Measurements from ENCODE around the gene CCDC85B. TPM values are rescaled to one million over a fixed set of nuclear protein-coding genes. Genes with fewer than 3 reads are reported as not detected.

The CCDC85B gene
- total RNA-seq, 3 donors from 2014 or later (not counting 1 experiment from before 2014, with no cell fraction given): 22.6 to 36.1 (median 24.1) TPM

GRCh38 chr11:65884716-65885092 lies 5.8 kb upstream of the CCDC85B start:
- ATAC-seq (peak; percentile 48 to 63 (median 56)), DNase-seq (peak; percentile 82 to 92)
- Mint-ChIP-seq H3K27ac (peak overlapping the region; percentile 83 to 84), H3K9me3 (no peaks in the 10 kb centered on the region), H3K36me3 (no peaks in the 10 kb centered on the region), H3K4me1 (peaks cover 57 to 79% of the 10 kb centered on the region in 2 donors), H3K27me3 (ENCODE audit: low read depth in 2 of 2) (no peaks in the 10 kb centered on the region), H3K4me3 (peak overlapping the region; percentile 59)
- TF ChIP-seq CTCF (IDR thresholded peaks at IDR 0.05): peak; percentile 99
- Histone ChIP-seq H3K27me3 (ENCODE audit: control insufficient read depth, insufficient read depth, low read length) (no peaks in the 10 kb centered on the region), H3K27ac (ENCODE audit: low read length) (peak overlapping the region; percentile 20), H3K4me1 (ENCODE audit: control insufficient read depth, insufficient read depth, low read length) (peaks cover 76% of the 10 kb centered on the region), H3K4me3 (ENCODE audit: low read length) (no peak overlapping the region), H3K36me3 (ENCODE audit: control insufficient read depth, insufficient read depth, low read length) (peaks cover 34% of the 10 kb centered on the region), H3K9me3 (ENCODE audit: control insufficient read depth, insufficient read depth, low read length) (no peaks in the 10 kb centered on the region)
- WGBS (ENCODE audit: insufficient coverage): 23% methylated on average over 9 of the region's 9 CpGs
- intact Hi-C loops (cut with micrococcal nuclease): loop anchor here (1.0 kb wide), 1 partner anchor 105 kb away; no protein-coding TSS in a partner anchor

GRCh38 chr11:65885231-65885630 lies 5.2 kb upstream of the CCDC85B start:
- H3K9me3 Mint-ChIP-seq: no peaks in the 10 kb centered on the region
- H3K27ac ChIP-seq (ENCODE audit: low read length): peak overlapping the region; percentile 20
- no peaks in the 10 kb centered on the region for H3K27me3 Mint-ChIP-seq (ENCODE audit: low read depth in 2 of 2)
- H3K4me3 Mint-ChIP-seq: no peak overlapping the region
- H3K27me3 ChIP-seq (ENCODE audit: control insufficient read depth, insufficient read depth, low read length): no peaks in the 10 kb centered on the region
- no peaks in the 10 kb centered on the region for H3K9me3 ChIP-seq (ENCODE audit: control insufficient read depth, insufficient read depth, low read length)
- DNase-seq (no peak), ATAC-seq (no peak)
- TF ChIP-seq CTCF (IDR thresholded peaks at IDR 0.05): no peak
- H3K27ac Mint-ChIP-seq: peak overlapping the region; percentile 83 to 84
- H3K4me1 Mint-ChIP-seq: peaks cover 62 to 79% of the 10 kb centered on the region in 2 donors
- intact Hi-C loops (cut with micrococcal nuclease): no loop called here
- no peaks in the 10 kb centered on the region for H3K36me3 Mint-ChIP-seq
- H3K4me3 ChIP-seq (ENCODE audit: low read length): no peak overlapping the region
- H3K4me1 ChIP-seq (ENCODE audit: control insufficient read depth, insufficient read depth, low read length): peaks cover 76% of the 10 kb centered on the region
- H3K36me3 ChIP-seq (ENCODE audit: control insufficient read depth, insufficient read depth, low read length): peaks cover 34% of the 10 kb centered on the region
- WGBS (ENCODE audit: insufficient coverage): 98% methylated on average over 7 of the region's 7 CpGs

DNA sequence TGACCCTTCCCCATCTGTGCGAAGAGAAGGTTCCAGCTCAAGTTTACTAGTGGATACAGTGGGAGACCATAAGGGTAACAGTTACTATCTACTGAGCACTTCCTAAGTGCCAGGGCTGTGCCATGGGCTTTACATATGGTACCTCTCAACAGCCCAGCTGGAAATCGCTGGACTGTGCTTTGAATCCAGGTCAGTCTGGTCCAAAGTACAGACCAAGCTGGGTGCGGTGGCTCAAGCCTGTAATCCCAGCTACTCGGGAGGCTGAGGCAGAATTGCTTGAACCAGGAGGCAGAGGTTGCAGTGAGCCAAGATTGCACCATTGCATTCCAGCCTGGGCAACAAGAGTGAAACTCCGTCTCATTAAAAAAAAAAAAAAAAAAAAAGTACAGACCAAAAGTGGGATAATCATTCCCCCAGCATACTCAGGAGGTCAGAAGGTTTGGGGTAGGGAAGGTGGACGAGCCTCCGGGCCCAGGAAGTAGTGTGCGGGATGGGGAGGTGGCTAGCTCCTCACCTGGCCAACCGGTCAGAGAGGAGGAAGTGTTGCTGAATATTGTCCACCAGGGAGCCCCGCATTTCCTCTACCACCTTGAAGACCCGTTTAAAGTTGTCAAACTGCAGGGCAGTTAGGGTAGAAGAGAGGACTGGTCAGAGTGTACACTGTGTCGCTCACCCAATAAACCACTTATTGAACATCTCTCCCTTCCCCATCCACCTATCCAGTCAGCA lies 4.5 kb upstream of the CCDC85B start:
- no peak for TF ChIP-seq CTCF (IDR thresholded peaks at IDR 0.05)
- Histone ChIP-seq H3K27ac (ENCODE audit: low read length) (no peak overlapping the region), H3K36me3 (ENCODE audit: control insufficient read depth, insufficient read depth, low read length) (peaks cover 34% of the 10 kb centered on the region), H3K27me3 (ENCODE audit: control insufficient read depth, insufficient read depth, low read length) (no peaks in the 10 kb centered on the region), H3K9me3 (ENCODE audit: control insufficient read depth, insufficient read depth, low read length) (no peaks in the 10 kb centered on the region), H3K4me3 (ENCODE audit: low read length) (no peak overlapping the region), H3K4me1 (ENCODE audit: control insufficient read depth, insufficient read depth, low read length) (peaks cover 69% of the 10 kb centered on the region)
- intact Hi-C loops (cut with micrococcal nuclease): no loop called here
- Mint-ChIP-seq H3K9me3 (no peaks in the 10 kb centered on the region), H3K36me3 (no peaks in the 10 kb centered on the region), H3K27me3 (ENCODE audit: low read depth in 2 of 2) (no peaks in the 10 kb centered on the region), H3K4me3 (peak overlapping the region; percentile 88), H3K27ac (peak overlapping the region; percentile 78 to 96), H3K4me1 (peaks cover 57 to 73% of the 10 kb centered on the region in 2 donors)
- WGBS (ENCODE audit: insufficient coverage): 91% methylated on average over 7 of the region's 12 CpGs
- no peak for DNase-seq
- no peak for ATAC-seq

All from natural killer cell (primary cell).